ENCODE results near the gene NUPR1.
"Not testable (repeated sequence)": the region's sequence is repeated elsewhere in the genome, so short reads cannot be mapped to it uniquely, and the experiment has no call there.

The NUPR1 gene

GRCh38 chr16:28538733-28539596 is at the start of gene NUPR1:
Gene NUPR1, minus strand, starts transcription at chr16:28538974. Its CDS starts 67 bp downstream, at chr16:28538907.
- DNase-seq (ENCODE audit: low spot score), result no peak

GRCh38 chr16:28587386-28587785 is 48.6 kb upstream of the NUPR1 start:
- no peak for DNase-seq (ENCODE audit: low spot score)

- DNase-seq (ENCODE audit: low spot score), result no peak
Measured at GRCh38 chr16:28586466-28586865, 47.7 kb upstream of the NUPR1 start.

GRCh38 chr16:28585674-28586073 is 46.9 kb upstream of the NUPR1 start:
- DNase-seq (ENCODE audit: low spot score), result no peak

- DNase-seq (ENCODE audit: low spot score), result no peak
Measured at GRCh38 chr16:28580726-28581315, 42.0 kb upstream of the NUPR1 start.

- no peak for DNase-seq (ENCODE audit: low spot score)
Measured at GRCh38 chr16:28575446-28576109, 36.8 kb upstream of the NUPR1 start.

- DNase-seq (ENCODE audit: low spot score), result no peak
Measured at GRCh38 chr16:28574925-28575324, 36.2 kb upstream of the NUPR1 start.

- no peak for DNase-seq (ENCODE audit: low spot score)
Measured at GRCh38 chr16:28573738-28574718, 35.3 kb upstream of the NUPR1 start.

GRCh38 chr16:28572696-28573510 is 34.1 kb upstream of the NUPR1 start:
- DNase-seq (ENCODE audit: low spot score), result no peak

- DNase-seq (ENCODE audit: low spot score), result no peak
Measured at GRCh38 chr16:28569968-28570752, 31.4 kb upstream of the NUPR1 start.

GRCh38 chr16:28569021-28569420 is 30.2 kb upstream of the NUPR1 start:
- DNase-seq (ENCODE audit: low spot score), result no peak

- no peak for DNase-seq (ENCODE audit: low spot score)
Measured at GRCh38 chr16:28567292-28567691, 28.5 kb upstream of the NUPR1 start.

- DNase-seq (ENCODE audit: low spot score), result not testable (repeated sequence)
Measured at GRCh38 chr16:28566233-28566925, 27.6 kb upstream of the NUPR1 start.

GRCh38 chr16:28563218-28563617 is 24.4 kb upstream of the NUPR1 start:
- DNase-seq (ENCODE audit: low spot score), result no peak

- DNase-seq (ENCODE audit: low spot score), result no peak
Measured at GRCh38 chr16:28562199-28562598, 23.4 kb upstream of the NUPR1 start.

GRCh38 chr16:28561557-28562187 is 22.9 kb upstream of the NUPR1 start:
- no peak for DNase-seq (ENCODE audit: low spot score)

- DNase-seq (ENCODE audit: low spot score), result no peak
Measured at GRCh38 chr16:28558456-28558855, 19.7 kb upstream of the NUPR1 start.

- no peak for DNase-seq (ENCODE audit: low spot score)
Measured at GRCh38 chr16:28556914-28557320, 18.1 kb upstream of the NUPR1 start.

GRCh38 chr16:28555561-28555960 is 16.8 kb upstream of the NUPR1 start:
- no peak for DNase-seq (ENCODE audit: low spot score)
